Measurements from ENCODE around the gene PAXX.
A peak's percentile ranks its signal among the peaks of the same experiment; 100 is the strongest.
"Not testable (repeated sequence)": the region's sequence is repeated elsewhere in the genome, so short reads cannot be mapped to it uniquely, and the experiment has no call there.

PAXX gene

GRCh38 chr9:137019891-137020683, 27.9 kb downstream of the PAXX start:
- DNase-seq, result no peak

- no peak for DNase-seq
Observed at GRCh38 chr9:137020771-137021567, 28.7 kb downstream of the PAXX start.

GRCh38 chr9:137021568-137021978, 29.4 kb downstream of the PAXX start:
- no peak for DNase-seq

- peak; percentile 91 for DNase-seq
Observed at GRCh38 chr9:137021979-137022661, 29.9 kb downstream of the PAXX start.

- DNase-seq, result no peak
Observed at GRCh38 chr9:137022662-137023008, 30.4 kb downstream of the PAXX start.

GRCh38 chr9:137023157-137023556, 30.9 kb downstream of the PAXX start:
- no peak for DNase-seq

GRCh38 chr9:137023583-137023991, 31.4 kb downstream of the PAXX start:
- no peak for DNase-seq

- no peak for DNase-seq
Observed at GRCh38 chr9:137025517-137025966, 33.3 kb downstream of the PAXX start.

GRCh38 chr9:137026384-137026783, 34.2 kb downstream of the PAXX start:
- no peak for DNase-seq

GRCh38 chr9:137026828-137027227, 34.6 kb downstream of the PAXX start:
- no peak for DNase-seq

- DNase-seq, result no peak
Observed at GRCh38 chr9:137027369-137028262, 35.4 kb downstream of the PAXX start, which contains the start of gene ABCA2. Gene ABCA2, minus strand, starts transcription at chr9:137028237. Its CDS starts 97 bp downstream, at chr9:137028140.

- peak; percentile 76 for DNase-seq
Observed at GRCh38 chr9:137028263-137029057, 36.2 kb downstream of the PAXX start.

GRCh38 chr9:137029058-137029936, 37.1 kb downstream of the PAXX start:
- DNase-seq, result peak; percentile 84

GRCh38 chr9:137030006-137030405, 37.8 kb downstream of the PAXX start:
- DNase-seq, result no peak

- DNase-seq, result peak; percentile 58
Observed at GRCh38 chr9:137030538-137031527, 38.6 kb downstream of the PAXX start.

- peak; percentile 49 for DNase-seq
Observed at GRCh38 chr9:137031904-137032640, 39.9 kb downstream of the PAXX start, which contains the start of gene FUT7. Gene FUT7, minus strand, starts transcription at chr9:137032088. Its CDS starts 97 bp downstream, at chr9:137031991.

- no peak for DNase-seq
Observed at GRCh38 chr9:137032858-137033257, 40.6 kb downstream of the PAXX start.

GRCh38 chr9:137033481-137033880, 41.3 kb downstream of the PAXX start:
- DNase-seq, result not testable (repeated sequence)

All from activated CD4-positive, alpha-beta T cell treated with anti-CD3 and anti-CD28 coated beads for 48 hours (primary cell).